GM19467 (cell line): ENCODE results near the gene MSL1.
A peak's percentile ranks its signal among the peaks of the same experiment; 100 is the strongest.

Experiments
- ATAC-seq: cut with Tn5 transposase; IDR thresholded peaks from one replicate; pipeline ENCODE4 v1.9.1; 2021; ENCODE audit warnings: mild to moderate bottlenecking, moderate library complexity; ENCODE audit not compliant: unreplicated experiment

The MSL1 gene

DNA sequence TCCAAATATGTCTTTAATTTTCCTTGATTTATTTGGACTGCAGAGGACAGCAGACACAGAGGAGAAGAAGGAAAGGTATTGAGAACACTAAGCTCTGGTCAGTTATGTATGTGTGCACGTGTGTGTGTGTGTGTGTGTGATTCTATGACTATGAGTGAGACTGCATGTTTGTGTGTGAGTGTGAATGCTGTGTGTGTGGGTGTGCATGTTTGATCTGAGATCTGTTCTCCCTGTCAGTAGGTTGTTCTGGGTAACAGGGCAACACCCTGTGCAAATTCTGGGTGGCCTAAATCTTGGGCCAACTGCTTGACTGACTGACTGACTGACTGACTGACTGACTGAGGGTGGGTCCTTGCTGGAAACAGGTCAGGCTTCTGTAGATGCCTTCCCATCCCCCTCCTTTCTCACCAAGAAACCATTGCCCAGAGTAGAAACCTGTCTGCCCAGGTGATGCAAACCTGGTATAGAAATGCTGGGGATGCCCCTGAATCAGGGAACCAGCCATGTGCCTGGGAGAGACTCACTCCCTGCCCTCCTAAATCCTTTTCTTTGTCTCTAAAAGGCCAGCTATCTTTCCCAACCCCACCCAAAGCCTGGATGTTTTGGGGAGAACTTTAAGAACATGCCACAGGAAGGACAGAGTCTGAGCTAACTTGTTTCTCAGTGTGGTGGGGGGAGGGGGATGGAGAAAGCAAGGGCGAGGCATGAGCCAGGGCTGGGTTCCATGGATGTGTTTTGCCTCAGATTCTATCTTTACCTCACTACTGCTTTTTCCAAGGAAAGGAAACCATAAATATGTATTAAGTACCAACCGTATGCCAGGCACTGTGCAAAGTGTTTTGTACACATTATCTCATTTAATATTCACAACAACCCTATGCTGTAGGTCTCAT, 16.9 kb upstream of the MSL1 start:
- ATAC-seq = no peak

DNA sequence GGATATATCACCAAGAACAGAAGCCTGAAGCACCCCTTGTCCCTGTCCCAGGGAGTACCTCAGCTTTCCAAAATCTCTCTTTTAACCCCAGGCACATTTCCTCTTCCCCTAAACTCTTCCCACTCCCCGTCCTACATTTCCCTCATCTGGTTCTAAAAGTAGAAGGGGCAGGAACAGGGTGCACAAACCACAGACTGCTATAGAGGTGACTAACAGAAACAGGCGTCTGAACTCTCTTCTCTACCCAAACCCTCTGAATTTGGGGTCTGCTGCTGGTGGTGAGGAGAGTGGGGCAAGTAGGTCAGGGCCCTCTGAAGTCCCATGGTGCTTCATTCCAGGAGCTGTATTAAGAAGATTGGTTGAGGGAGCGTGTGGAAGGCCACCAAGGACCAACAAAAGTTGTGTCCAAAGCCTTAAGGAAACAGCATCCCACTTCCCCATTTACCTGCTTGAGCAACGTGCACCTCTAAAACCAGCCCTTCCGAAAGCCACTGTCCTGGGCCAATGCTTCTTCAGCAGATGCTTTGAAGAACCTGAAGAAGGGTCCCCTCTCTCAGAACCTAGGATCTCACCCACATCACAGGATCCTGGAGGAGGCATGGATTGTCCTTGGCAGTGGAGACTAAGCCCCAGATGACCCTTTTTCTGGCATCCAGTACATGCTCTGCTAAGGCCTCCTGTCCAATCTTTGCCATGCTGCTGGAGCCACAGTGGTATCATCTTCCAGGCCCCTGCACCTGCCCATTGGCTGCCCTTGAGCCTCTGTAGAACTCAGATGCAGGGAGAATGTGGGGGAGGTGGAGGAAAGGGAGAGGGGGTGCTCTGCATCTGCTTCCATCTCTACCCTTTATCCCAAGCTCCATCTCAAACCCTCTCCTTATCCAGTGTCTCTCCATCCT, 15.7 kb upstream of the MSL1 start:
- no peak for ATAC-seq

DNA sequence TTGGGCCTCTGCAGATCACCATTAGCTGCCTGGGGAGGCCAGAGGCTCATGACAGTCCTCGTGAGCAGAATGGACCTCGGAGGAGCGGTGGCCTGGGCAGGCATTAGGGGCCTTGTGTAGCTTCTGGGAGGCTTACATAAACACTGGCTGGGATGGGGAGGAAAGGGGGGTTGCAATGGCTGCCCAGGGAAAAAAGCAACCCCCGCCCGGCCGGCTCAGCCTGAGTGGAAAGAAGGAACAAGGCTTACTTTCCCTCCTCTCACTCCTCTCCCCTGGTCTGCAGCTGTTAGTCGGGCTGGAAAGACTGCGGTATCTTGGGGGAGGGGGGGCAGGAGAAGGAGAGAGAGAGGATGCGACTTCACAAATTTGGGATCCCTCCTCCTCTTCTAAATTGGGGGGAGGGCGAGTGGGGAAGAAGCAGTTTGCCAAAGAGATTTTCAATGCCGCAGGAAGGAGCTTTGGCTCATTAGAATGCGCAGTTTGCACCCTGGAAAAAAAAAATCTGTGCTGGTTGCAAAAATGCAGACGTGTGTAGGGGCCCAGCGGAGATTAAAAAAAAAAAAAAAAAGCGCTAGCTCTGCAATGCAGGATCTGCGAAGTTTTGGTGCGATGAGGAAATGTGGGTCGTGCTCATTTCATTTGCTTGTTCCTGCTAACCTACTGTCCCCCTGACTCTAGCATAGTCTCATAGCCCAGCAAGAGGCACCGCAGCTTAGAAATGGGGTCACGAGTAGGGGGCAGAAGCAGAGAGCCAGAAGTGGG, 14.8 kb upstream of the MSL1 start:
- no peak for ATAC-seq

DNA sequence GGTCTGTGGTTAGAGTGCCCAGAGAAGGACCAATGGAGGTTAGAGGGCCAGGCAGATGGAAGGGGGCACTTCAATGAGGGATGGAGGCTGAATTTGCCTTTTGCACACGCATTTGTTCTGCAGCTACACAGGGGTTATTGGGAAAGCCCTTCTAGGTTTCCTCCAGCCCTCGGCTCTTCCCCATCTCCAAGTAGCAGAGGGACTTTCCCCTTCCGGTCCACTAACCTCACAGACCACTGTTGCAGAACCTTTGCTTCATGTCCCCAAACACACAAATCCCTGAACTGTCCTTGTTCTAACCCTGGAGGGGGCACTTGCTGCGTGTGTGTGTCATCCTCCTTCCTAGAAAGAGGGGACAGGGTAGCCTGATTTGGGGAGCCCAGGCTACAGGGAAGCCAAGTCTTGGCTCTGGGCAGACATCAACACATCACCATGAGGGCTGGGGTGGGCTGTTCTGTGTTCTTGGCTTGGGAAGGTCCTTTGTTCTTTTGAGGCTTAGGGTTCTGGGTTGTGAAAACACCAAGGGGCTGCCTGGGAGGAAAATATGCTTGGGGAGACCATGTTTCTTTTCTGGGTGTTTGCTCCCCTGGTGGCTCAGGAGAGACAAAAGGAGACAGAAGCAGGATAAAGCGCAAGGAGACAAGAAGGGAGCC, 14.1 kb upstream of the MSL1 start:
- no peak for ATAC-seq

DNA sequence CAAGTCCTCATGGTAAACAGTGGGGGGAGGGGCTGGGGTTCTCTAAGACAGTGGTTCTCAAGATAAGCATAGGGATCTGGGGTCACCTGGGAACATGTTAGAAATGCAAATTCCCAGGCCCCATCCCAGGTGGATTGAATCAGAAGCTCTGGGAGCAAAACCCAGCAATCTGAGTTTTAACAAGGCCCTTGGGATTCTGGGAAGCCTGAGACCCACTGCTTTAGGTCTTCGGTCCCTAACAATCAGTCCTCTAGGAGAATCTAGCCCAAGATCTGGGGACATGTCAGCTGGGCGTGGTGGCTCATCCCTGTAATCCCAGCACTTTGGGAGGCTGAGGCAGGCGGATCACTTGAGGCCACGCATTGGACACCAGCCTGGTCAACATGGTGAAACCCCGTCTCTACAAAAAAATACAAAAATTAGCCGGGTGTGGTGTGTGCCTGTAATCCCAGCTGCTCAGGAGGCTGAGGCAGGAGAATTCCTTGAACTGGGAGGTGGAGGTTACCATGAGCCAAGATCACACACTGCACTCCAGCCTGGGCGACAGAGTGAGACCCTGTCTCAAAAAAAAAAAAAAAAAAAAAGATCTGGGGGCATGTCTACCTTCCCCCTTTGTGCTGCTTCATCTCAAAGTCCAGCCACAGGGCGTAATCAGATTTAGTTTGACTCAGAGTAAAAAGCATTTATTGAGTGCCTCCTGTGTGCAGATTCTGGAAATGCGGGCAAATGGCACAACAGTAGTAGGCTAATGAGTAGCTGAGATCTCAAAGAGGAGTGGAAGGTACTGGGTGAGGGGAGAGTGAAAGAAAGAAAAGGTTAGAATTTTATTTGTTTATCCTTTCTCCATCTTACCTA, 12.6 kb upstream of the MSL1 start:
- no peak for ATAC-seq

DNA sequence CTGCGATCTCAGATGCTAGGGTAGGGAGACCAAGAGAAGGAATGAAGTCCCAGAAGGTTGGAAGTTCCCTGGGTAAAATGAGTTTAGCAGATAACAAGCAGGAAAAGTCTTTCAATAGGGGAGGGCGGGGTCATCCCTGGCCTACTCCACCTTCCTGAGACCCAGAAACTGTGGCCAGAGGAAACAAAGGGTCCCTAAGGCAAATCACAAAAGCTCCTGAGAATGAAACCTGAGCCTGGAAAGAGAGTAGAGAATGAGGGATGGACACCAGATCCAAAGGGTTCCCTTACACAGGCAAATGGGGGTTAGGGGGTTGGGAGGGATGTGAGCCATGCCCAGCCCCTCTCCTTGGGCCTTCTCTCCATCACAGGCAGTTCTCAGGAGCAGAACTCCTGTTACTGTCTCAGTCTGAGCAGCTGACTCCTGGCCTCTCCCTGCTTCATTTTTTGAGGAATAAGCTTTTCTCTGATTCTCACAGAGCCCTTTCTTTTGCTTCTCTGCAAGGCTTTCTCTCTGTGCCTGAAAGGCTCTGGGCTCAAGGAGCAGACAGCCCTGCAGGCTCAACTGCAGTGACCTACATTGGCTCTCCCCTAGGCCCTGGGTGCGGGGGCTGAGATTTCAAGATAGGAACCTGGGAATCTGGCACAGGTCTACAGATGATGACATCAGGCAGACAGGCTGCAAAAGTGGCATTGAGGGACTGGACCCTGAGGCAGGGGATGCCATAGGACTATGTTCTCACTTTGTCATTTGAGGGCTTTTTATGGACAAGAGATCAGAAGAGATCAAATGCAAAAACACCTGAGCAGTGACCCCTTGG, 11.5 kb upstream of the MSL1 start:
- no peak for ATAC-seq

DNA sequence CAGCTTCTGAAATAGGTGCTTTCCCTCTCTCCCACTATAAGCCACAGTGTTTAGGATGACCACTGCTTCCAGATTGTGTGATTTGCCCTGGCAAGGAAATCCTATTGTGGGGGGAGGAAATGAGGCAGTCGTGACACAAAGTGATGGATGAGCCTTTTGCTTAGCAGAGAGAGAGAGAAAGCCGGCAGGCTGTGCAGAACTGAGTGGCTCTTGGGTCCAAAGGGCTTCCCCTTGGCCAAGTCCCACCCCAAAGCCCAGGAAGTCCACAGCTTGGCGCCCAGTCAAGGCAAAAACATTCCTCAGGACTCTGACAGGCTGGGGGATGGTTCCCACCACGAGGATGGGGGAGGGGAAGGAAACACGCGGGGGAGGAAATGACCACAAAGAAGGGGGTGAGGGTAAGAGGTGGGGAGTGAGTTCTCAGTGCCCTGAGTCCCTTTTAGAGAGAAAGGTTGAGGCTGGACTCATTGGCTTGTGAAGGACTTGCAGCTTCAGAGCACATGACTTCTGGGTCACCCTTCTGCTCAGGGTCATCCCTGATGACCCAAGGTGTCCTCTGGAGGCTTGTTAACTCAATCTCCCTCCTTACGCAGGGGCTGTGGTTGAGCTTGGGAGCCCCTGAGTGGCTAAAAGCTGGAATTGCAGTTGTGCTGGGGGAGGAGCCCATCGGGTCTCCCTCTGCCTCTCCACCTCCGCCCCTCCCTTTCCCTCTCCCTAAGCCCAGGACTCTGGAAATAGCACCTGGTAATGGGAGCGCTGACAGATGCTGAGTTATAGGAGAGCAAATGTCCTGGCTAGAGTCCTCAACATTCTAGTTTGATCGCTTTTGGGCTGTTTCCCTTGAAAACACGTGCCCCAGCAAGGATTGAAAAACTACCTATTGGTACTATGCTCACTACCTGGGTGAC, 10.3 kb upstream of the MSL1 start:
- no peak for ATAC-seq

DNA sequence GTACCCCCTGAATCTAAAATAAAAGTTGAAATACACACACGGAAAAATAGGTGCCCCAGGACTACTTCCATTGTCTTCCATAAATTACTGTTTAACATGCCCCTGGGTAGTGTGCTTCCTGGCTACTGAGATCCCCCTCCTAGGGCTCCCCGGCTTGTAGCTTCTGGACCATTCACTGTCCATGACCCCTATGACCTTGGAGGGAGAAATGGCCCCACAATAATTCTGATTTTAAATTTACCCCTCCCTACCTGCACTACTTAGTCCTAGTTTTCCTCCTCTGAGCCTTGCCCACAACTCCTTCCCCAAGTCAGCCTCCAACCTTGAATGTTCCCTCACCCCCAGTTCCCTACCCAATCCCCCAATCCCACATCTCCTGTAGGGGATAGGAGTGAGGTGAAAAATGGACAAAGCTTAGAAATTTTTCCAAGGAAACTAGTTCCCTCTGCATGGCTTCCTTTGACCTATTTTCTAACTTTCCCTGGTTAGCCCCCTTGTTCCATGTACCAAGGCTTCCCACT, 9.5 kb upstream of the MSL1 start:
- ATAC-seq = no peak

DNA sequence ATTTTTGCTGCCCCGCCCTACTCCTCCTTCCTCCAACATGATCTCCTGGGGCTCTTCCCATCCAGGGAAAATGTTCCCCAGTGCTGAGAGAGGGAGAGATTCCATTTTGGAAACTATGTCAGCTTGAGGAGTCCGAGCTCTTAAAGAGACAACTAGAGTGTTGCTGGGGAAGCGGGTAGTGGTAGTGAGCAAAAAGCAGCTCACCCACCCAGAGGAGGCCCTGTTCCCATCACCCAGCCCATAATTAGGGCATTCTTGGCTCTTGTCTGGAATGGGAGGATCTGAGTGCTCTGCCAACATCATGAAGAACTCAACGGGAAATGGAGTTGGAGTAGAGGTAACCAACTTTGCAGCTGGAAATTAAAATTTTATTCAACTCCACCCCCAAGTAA, 9.1 kb upstream of the MSL1 start:
- ATAC-seq = no peak

DNA sequence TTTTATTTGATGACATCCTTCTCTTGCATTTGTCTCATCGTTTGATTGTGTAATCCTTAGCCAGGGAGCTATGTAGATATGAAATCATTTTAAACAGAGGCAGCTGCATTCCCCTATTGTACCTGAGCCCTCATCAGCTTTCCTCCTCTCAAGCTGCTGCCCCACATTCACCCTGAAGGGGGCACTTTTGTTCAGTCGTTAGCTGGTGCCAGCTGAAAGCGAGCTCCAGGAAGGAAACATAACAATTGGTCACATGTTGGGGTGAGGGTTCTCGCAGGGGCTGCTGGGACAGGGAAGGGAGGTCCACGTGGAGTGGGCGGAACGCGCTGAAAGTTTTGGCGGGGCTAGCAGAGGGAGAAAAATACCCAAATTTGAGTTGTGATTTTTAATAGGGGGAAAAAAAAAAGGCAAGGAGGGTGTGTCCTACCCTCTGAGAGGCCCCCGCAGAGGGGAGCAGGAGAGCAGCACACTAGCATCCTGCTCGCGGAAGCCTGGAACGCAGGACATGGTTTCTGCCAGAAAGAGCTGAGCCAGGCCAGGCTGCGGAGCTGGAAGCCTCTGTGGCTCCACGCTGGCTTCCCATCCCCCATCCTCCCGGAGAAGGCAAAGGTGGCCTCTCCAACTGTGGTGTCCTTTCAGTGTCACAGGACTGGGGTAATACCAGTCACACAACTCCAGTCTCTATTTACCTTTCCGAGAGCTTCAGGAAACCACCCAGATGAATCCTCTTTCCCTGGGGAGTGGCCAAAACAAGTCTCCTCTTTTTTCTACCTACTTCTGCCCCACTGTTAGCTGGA, 8.5 kb upstream of the MSL1 start:
- ATAC-seq = peak; percentile 76

DNA sequence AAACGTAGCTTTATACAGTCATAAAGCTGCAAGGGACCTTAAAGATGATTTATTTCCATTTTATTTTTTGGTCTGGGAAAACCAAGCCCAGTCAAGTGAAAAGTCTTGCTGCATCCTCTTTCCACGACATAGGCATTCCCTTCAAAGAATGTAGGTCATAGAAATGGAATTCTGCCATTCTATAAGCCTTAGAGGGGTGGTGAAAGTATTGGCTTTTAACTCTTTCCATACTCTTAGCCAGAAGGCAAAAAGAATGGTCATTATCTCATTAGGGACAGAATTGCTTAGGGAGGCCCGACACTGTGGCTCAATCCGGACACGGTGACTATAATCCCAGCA, 7.9 kb upstream of the MSL1 start:
- no peak for ATAC-seq

DNA sequence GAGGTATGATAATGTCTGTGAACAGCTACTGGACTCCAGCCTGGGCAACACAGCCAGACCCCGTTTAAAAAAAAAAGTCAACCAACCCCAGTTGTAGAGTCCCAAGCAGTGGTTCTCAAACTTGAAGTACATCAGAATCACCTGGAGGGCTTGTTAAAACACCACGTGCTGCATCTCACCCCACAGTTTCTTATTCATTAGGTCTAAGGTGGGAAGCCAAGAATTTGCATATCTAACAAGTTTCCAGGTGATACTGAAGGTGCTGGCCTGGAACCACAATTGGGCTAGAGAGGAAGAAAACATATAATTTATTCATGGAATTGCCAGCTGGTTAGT, 6.7 kb upstream of the MSL1 start:
- ATAC-seq = no peak

DNA sequence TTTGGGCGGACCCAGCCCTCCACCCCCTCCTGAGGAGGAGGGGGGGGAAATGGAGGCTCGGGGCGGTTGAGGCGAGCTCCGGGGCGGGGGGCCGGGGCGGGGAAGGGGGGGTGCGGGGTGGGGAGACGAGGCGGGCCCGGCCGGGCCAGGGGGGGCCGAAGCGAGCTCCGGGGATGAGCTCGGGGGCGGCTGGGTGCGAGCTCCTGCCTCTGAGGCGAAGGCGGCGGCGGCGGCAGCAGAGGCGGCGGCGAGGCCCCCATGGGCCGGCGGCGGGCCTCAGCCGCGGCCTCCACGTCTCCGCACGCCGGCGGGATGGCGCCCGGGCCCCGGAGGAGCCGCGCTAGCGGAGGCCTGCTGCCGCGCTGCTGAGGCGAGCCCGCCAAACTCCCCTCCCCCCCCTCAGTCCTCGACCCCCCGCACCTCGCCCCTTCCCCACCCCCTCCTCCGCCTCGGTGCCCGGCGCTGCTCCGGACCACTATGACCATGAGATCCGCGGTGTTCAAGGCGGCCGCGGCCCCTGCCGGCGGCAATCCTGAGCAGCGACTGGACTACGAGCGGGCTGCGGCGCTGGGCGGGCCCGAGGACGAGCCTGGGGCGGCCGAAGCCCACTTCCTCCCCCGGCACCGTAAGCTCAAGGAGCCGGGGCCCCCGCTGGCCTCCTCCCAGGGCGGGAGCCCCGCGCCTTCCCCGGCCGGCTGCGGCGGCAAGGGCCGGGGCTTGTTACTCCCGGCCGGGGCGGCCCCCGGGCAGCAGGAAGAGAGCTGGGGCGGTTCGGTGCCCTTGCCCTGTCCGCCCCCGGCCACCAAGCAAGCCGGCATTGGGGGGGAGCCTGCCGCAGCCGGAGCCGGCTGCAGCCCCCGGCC, 596 bp downstream of the MSL1 start:
- no peak for ATAC-seq

DNA sequence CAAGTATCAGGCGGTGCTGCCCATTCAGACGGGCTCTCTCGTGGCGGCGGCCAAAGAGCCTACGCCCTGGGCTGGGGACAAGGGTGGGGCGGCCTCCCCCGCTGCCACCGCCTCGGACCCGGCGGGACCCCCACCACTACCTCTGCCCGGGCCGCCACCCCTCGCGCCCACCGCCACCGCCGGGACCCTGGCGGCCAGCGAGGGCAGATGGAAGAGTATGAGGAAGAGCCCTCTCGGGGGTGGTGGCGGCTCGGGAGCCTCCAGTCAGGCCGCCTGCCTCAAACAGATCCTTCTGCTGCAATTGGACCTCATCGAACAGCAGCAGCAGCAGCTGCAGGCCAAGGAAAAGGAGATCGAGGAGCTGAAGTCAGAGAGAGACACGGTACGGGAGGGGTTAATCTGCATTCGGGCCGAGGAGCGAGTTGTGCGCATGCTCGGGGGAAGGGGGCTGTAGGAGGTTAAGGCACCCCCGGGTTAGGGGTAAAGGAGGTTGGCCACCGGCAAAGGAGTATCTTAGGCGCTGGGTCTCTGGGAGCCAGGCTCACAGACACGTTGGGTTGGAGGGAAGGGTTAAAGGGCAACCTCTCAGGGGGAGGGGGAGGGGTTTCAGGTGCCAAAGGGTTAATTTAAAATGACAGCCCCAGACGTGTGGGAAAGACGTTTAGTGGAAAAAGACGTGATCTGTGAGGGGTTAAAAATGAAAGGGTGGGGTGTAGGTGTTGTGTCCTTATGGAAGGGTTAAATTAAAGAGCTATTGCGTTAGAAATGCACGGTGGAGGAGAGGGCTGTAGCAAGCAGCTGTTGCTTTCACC, 1.4 kb downstream of the MSL1 start:
- no peak for ATAC-seq

DNA sequence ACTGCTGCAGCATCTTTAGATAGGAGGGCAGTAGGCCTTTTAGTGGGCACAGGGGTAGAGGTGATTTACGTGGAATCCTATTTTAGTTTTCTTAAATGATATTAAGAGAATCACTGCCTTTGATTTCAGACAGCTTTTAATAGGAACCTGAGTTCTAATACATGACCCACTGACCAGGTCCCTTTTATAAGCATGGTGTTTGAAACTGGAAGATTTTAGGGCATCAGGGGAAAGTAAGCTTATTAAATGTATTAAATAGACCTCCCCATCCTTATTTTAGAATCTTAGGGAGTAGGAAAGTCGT, 2.0 kb downstream of the MSL1 start:
- ATAC-seq = no peak
